HepG2 (cell line): ENCODE results near the gene KIF15. TPM values are rescaled to one million over a fixed set of nuclear protein-coding genes. Genes with fewer than 3 reads are reported as not detected.

Experiments used
- ATAC-seq: fragments of 200-7000 bp; cut with Tn5 transposase; 3 replicates; pipeline ENCODE4 v1.9.1; 2020; ENCODE audit warnings: mild to moderate bottlenecking, moderate library complexity
- BruUV-seq: library from RNA; stranded (reverse); fragments of 400-500 nt; replicated peaks from 2 replicates; lab custom pipeline; 2021; lab: Mats Ljungman, UMichigan
- CTCF ChIA-PET: fragments of 300-600 bp; formaldehyde crosslinking; extraction: SDS; loops from one replicate; lab custom pipeline; 2021; ENCODE audit warnings: low total read pairs, inconsistent platforms, low intra/inter-chr PET ratio; lab: Yijun Ruan, JAX
- POLR2A ChIA-PET: fragments of 350-600 bp; sonication (Branson Sonifier 250); formaldehyde crosslinking; loops from one replicate; lab custom pipeline; 2020; ENCODE audit warnings: antibody characterized with exemption, inconsistent platforms; lab: Yijun Ruan, JAX
- DNase-seq: peaks from one replicate; pipeline ENCODE4 v3.0.0-alpha.2; 2015; ENCODE audit warnings: low spot score
- FAIRE-seq: peaks from 3 replicates; lab custom pipeline; 2011; peaks lifted over from hg19 to GRCh38; lab: Jason Lieb, UNC
- H2AFZ ChIP-seq: one replicate; pipeline ENCODE4 v1.6.1; 2011; ENCODE audit warnings: low read length, inconsistent platforms
- H3K27ac ChIP-seq: fragments of 300-600 bp; 3 replicates; pipeline ENCODE4 v1.8.0; 2011; ENCODE audit warnings: mixed run types, mild to moderate bottlenecking, mixed read lengths, low read length, inconsistent platforms; ENCODE audit not compliant: insufficient read depth; ENCODE audit errors: extremely low read length
- H3K27me3 ChIP-seq, 2 experiments: fragments of 200-600 bp in 1 of 2; 2 replicates in 1 of 2; 3 replicates in 1 of 2; pipeline versions ENCODE4 v1.6.0 to v1.8.0; 2011; ENCODE audit warnings: low read length in 2 of 2, mild to moderate bottlenecking in 2 of 2, moderate library complexity in 2 of 2, inconsistent platforms in 1 of 2; ENCODE audit not compliant: insufficient read depth in 2 of 2, control insufficient read depth in 1 of 2
- H3K36me3 ChIP-seq, 2 experiments: fragments of 200-600 bp in 1 of 2; replicated peaks in 1 of 2; 2 replicates in 1 of 2; 3 replicates in 1 of 2; pipeline versions ENCODE4 v1.5.1 to v1.8.0; 2011; ENCODE audit warnings: low read length in 2 of 2, inconsistent platforms in 1 of 2; ENCODE audit not compliant: insufficient read depth in 2 of 2, control insufficient read depth in 1 of 2
- H3K4me1 ChIP-seq: 2 replicates; pipeline ENCODE4 v1.5.1; 2012; ENCODE audit warnings: low read length, inconsistent platforms; ENCODE audit not compliant: insufficient read depth
- H3K4me2 ChIP-seq: 2 replicates; pipeline ENCODE4 v1.6.0; 2011; ENCODE audit warnings: low read depth, low read length, inconsistent platforms
- H3K4me3 ChIP-seq, 3 experiments: fragments of 200-600 bp in 1 of 3; sonication (generic), shearing (Covaris generic) in 1 of 3; replicated peaks in 1 of 3; 2 replicates each; pipeline ENCODE4 v1.5.1; 2011 to 2016; ENCODE audit warnings: low read length in 3 of 3, inconsistent platforms in 2 of 3, low read depth in 2 of 3, mild to moderate bottlenecking in 2 of 3, control low read depth in 1 of 3, mixed read lengths in 1 of 3; ENCODE audit not compliant: insufficient read depth in 1 of 3
- H3K79me2 ChIP-seq: one replicate; pipeline ENCODE4 v1.6.1; 2011; ENCODE audit warnings: low read length, inconsistent platforms; ENCODE audit not compliant: insufficient read depth
- H3K9ac ChIP-seq: 2 replicates; pipeline ENCODE4 v1.6.0; 2011; ENCODE audit warnings: mild to moderate bottlenecking, low read depth, low read length, inconsistent platforms; ENCODE audit not compliant: insufficient read depth
- H3K9me3 ChIP-seq: 2 replicates; pipeline ENCODE4 v1.5.1; 2012; ENCODE audit warnings: mild to moderate bottlenecking, low read length
- H4K20me1 ChIP-seq: 2 replicates; pipeline ENCODE4 v1.6.0; 2011; ENCODE audit warnings: inconsistent platforms, mild to moderate bottlenecking, low read length, moderate library complexity; ENCODE audit not compliant: insufficient read depth
- FOXO1 ChIP-seq: sonication (generic); formaldehyde crosslinking; IDR thresholded peaks from 2 replicates; pipeline ENCODE4 v1.4.0; 2020; ENCODE audit warnings: missing genetic modification reagents
- HNF4G ChIP-seq, 2 experiments: sonication (generic) in 1 of 2; formaldehyde crosslinking in 1 of 2; IDR thresholded peaks; 2 replicates each; pipeline versions ENCODE4 v1.4.0 to v1.6.1; 2011 to 2020; ENCODE audit warnings: borderline replicate concordance in 2 of 2, low read depth in 2 of 2, mild to moderate bottlenecking in 2 of 2, low read length in 1 of 2, missing genetic modification reagents in 1 of 2, moderate library complexity in 1 of 2
- MAFG ChIP-seq: sonication (generic); formaldehyde crosslinking; IDR thresholded peaks from 2 replicates; pipeline ENCODE4 v1.5.1; 2020; ENCODE audit warnings: mild to moderate bottlenecking, missing genetic modification reagents
- MEF2D ChIP-seq: sonication (generic); formaldehyde crosslinking; IDR thresholded peaks from 2 replicates; pipeline ENCODE4 v1.5.1; 2020; ENCODE audit warnings: mild to moderate bottlenecking, missing genetic modification reagents
- MIXL1 ChIP-seq: IDR thresholded peaks from 2 replicates; pipeline ENCODE4 v1.6.1; 2016
- MTA3 ChIP-seq: sonication (generic); formaldehyde crosslinking; IDR thresholded peaks from 2 replicates; pipeline ENCODE4 v1.4.0; 2020; ENCODE audit warnings: missing genetic modification reagents
- NFIB ChIP-seq: sonication (generic); formaldehyde crosslinking; IDR thresholded peaks from 2 replicates; pipeline ENCODE4 v1.9.0; 2021; ENCODE audit warnings: missing genetic modification reagents, mild to moderate bottlenecking, borderline replicate concordance
- NFIC ChIP-seq: IDR thresholded peaks from 2 replicates; pipeline ENCODE4 v1.6.1; 2012; ENCODE audit warnings: mild to moderate bottlenecking, low read length, inconsistent platforms
- REXO4 ChIP-seq: sonication (generic); formaldehyde crosslinking; IDR thresholded peaks from 2 replicates; pipeline ENCODE4 v1.8.0; 2022; ENCODE audit warnings: missing genetic modification reagents, mild to moderate bottlenecking, borderline replicate concordance
- TRIM22 ChIP-seq: fragments of 450-650 bp; IDR thresholded peaks from 2 replicates; pipeline ENCODE4 v1.6.1; 2017
- ZBTB3 ChIP-seq: sonication (generic); formaldehyde crosslinking; IDR thresholded peaks from 2 replicates; pipeline ENCODE4 v1.4.0; 2020; ENCODE audit warnings: low read depth, mild to moderate bottlenecking, moderate library complexity, missing genetic modification reagents, borderline replicate concordance
- ZFP36 ChIP-seq: fragments of 150-350 bp; IDR thresholded peaks from 2 replicates; pipeline ENCODE4 v1.6.1; 2018; ENCODE audit warnings: borderline replicate concordance, low read length, low read depth; ENCODE audit not compliant: partially characterized antibody
- ZNF138 ChIP-seq: sonication (generic); formaldehyde crosslinking; IDR thresholded peaks from 2 replicates; pipeline ENCODE4 v1.5.0; 2020; ENCODE audit warnings: mild to moderate bottlenecking, low read depth, missing genetic modification reagents
- ZNF263 ChIP-seq: sonication (generic); formaldehyde crosslinking; IDR thresholded peaks from 2 replicates; pipeline ENCODE4 v1.4.0; 2020; ENCODE audit warnings: missing genetic modification reagents
- ZNF296 ChIP-seq: sonication (generic); formaldehyde crosslinking; conservative IDR thresholded peaks from 2 replicates; pipeline ENCODE4 v1.5.0; 2020; ENCODE audit warnings: mild to moderate bottlenecking, missing genetic modification reagents
- ZNF678 ChIP-seq: sonication (generic); formaldehyde crosslinking; IDR thresholded peaks from 2 replicates; pipeline ENCODE4 v1.4.0; 2020; ENCODE audit warnings: mild to moderate bottlenecking, missing genetic modification reagents
- ZNF775 ChIP-seq: sonication (generic); formaldehyde crosslinking; IDR thresholded peaks from 2 replicates; pipeline ENCODE4 v1.4.0; 2020; ENCODE audit warnings: missing genetic modification reagents, mild to moderate bottlenecking, moderate library complexity, borderline replicate concordance
- WGBS: methylation state at CpG from one replicate; pipeline ENCODE4 v1.1.6; 2017; ENCODE audit warnings: low lambda C conversion rate; 5-methylcytosine and 5-hydroxymethylcytosine counted together
- in situ Hi-C: cut with HindIII; loops from 2 replicates; pipeline ENCODE4 v1.10.0; 2017; ENCODE audit warnings: low pct_unique_long_range_greater_than_20kb; ENCODE audit not compliant: extremely low pct_ligation_motif_present
- intact Hi-C: fragments of 100-400 bp; cut with micrococcal nuclease; formaldehyde crosslinking; loops from one replicate; pipeline ENCODE4 v1.10.0; 2022; ENCODE audit not compliant: unreplicated experiment
- polyA plus RNA-seq, 8 experiments: library from polyadenylated mRNA; depleted of rRNA in 3 of 8; stranded (reverse) in 7 of 8; unstranded in 1 of 8; fragments of >200 nt; fragmentation: Illumina TruSeq in 4 of 8; extraction: Trizol in 4 of 8; gene quantifications; 2 replicates each; pipeline versions ENCODE4 v1.2.1 to v1.2.3, GENCODE V29; 2011 to 2016; ENCODE audit warnings: low read depth in 4 of 8, missing spikeins in 1 of 8, mixed read lengths in 1 of 8; ENCODE audit not compliant: insufficient read depth in 1 of 8
- total RNA-seq, 5 experiments: library from RNA; depleted of rRNA; stranded (reverse); fragments of >200 nt; fragmentation: Illumina TruSeq; extraction: Trizol; gene quantifications; 2 replicates each; pipeline ENCODE4 v1.2.3, GENCODE V29; 2016; ENCODE audit warnings: low read depth in 1 of 5
- TF ChIP-seq, protein P1 (sequence below): sonication (generic); formaldehyde crosslinking; IDR thresholded peaks from 2 replicates; pipeline ENCODE4 v1.4.0; 2020; ENCODE audit warnings: missing genetic modification reagents, borderline replicate concordance

KIF15 gene
- total and polyA plus RNA-seq, 2 of the 13 experiments (the other 11 are each of a cell fraction or from before 2014, with no cell fraction given) = 4.8 to 33.8 TPM

- TF ChIP-seq ZBTB3 (CRISPR knock-in tag) = no peak
Measured at GRCh38 chr3:44722103-44722401, 39.5 kb upstream of the KIF15 start (continued).

DNA sequence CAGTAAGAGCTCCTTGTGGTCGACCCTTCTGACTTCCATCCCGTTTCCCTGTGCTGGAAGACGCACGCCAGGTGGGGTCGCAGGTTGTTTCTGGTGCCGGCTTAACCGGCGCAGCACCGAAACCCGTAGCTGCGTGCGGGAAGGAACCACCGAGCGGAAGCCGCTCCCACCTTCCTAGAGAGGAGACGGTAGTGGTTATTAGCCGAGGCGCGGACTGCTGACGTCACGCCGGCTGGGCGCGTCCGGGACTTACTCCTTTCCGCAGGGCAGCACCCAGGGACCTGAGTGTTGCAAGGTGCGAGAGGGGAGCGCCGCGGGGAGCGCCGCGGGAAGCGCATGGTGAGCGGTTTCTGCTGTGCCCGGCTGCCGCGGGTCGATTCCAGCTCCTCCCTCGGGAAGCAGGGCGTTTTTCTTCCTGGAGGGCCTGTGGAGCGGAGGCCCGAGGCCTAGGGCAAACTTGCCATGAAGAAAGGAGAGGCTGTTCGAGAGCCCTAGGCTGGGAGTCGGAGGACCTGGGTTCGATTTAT, 32.1 kb upstream of the KIF15 start, which contains the start of gene ZNF501:
Gene ZNF501, plus strand, starts transcription at position 252 of the 527 bp plus-strand sequence. CDS start 4,787 bp downstream, outside the sequence.
- no TSS peak for BruUV-seq
- ATAC-seq (peak; percentile 99), DNase-seq (peak; percentile 90), FAIRE-seq (peak; percentile 26)
- CTCF ChIA-PET = no interaction called here
- H2AFZ ChIP-seq = peak within 1 kb of the TSS; percentile 97
- peak within 1 kb of the TSS; percentile 80 for H3K4me2 ChIP-seq
- intact Hi-C loops = loop anchor here (2.0 kb wide), 1 partner anchor 31 kb away; the partner anchor contains the start of genes KIAA1143 and KIF15
- H3K9ac ChIP-seq = peak within 1 kb of the TSS; percentile 79
- peaks cover 49% of the 10 kb centered on the region for H3K9me3 ChIP-seq
- H3K4me3 ChIP-seq = peak within 1 kb of the TSS; percentile 66 to 81 (median 76)
- in situ Hi-C loops = no loop called here
- WGBS = 28% methylated on average over 4 of the region's 46 CpGs
- H3K4me1 ChIP-seq = peaks cover 16% of the 10 kb centered on the region
- no peaks in the 10 kb centered on the region for H3K79me2 ChIP-seq
- POLR2A ChIA-PET = interaction anchor here (1.0 to 2.5 kb wide), 5 partner anchors 13 to 251 kb away, joined by 3 to 26 read pairs (median 6); partner anchors contain the start of genes KIAA1143, KIF15 and ZNF660
- H3K27me3 ChIP-seq = no peaks in the 10 kb centered on the region; a peak in 1 of 5 replicates
- no peaks in the 10 kb centered on the region for H4K20me1 ChIP-seq
- peak within 1 kb of the TSS; percentile 54 for H3K27ac ChIP-seq
- peaks cover 0 to 6% of the 10 kb centered on the region in 2 experiments; a peak in 2 of 5 replicates for H3K36me3 ChIP-seq
- no peak for TF ChIP-seq MAFG (CRISPR knock-in tag)
- TF ChIP-seq HNF4G (IDR thresholded peaks at IDR 0.05; ENCODE audit: borderline replicate concordance, low read depth, low read length) = no peak
- TF ChIP-seq HNF4G (CRISPR knock-in tag; IDR thresholded peaks at IDR 0.05; ENCODE audit: borderline replicate concordance, low read depth) = no peak
- TF ChIP-seq, protein P1, sequence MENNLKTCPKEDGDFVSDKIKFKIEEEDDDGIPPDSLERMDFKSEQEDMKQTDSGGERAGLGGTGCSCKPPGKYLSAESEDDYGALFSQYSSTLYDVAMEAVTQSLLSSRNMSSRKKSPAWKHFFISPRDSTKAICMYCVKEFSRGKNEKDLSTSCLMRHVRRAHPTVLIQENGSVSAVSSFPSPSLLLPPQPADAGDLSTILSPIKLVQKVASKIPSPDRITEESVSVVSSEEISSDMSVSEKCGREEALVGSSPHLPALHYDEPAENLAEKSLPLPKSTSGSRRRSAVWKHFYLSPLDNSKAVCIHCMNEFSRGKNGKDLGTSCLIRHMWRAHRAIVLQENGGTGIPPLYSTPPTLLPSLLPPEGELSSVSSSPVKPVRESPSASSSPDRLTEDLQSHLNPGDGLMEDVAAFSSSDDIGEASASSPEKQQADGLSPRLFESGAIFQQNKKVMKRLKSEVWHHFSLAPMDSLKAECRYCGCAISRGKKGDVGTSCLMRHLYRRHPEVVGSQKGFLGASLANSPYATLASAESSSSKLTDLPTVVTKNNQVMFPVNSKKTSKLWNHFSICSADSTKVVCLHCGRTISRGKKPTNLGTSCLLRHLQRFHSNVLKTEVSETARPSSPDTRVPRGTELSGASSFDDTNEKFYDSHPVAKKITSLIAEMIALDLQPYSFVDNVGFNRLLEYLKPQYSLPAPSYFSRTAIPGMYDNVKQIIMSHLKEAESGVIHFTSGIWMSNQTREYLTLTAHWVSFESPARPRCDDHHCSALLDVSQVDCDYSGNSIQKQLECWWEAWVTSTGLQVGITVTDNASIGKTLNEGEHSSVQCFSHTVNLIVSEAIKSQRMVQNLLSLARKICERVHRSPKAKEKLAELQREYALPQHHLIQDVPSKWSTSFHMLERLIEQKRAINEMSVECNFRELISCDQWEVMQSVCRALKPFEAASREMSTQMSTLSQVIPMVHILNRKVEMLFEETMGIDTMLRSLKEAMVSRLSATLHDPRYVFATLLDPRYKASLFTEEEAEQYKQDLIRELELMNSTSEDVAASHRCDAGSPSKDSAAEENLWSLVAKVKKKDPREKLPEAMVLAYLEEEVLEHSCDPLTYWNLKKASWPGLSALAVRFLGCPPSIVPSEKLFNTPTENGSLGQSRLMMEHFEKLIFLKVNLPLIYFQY (CRISPR knock-in tag) = peak; percentile 42; the same call in 1 of the 2 replicates
- TF ChIP-seq FOXO1 = peak; percentile 68
- TF ChIP-seq ZNF263 (CRISPR knock-in tag) = peak; percentile 55; the same call in 1 of the 2 replicates
- 0 out of 2 replicates have a peak, but pooled peaks have one; percentile 51 for TF ChIP-seq ZNF296 (CRISPR knock-in tag)
- TF ChIP-seq MTA3 (CRISPR knock-in tag) = no peak
- TF ChIP-seq ZNF138 (CRISPR knock-in tag) = peak; percentile 59; the same call in 1 of the 2 replicates
- TF ChIP-seq MEF2D = peak; percentile 84; the same call in 1 of the 2 replicates
- no peak for TF ChIP-seq REXO4 (CRISPR knock-in tag)
- TF ChIP-seq TRIM22 = no peak
- no peak for TF ChIP-seq NFIB
- no peak for TF ChIP-seq ZNF775 (CRISPR knock-in tag)
- TF ChIP-seq ZFP36 = no peak
- no peak for TF ChIP-seq NFIC
- no peak for TF ChIP-seq ZNF678 (CRISPR knock-in tag)
- peak; percentile 94; the same call in 1 of the 2 replicates for TF ChIP-seq MIXL1
